ENCODE measurements around the gene ARHGDIG.

ARHGDIG gene

DNA sequence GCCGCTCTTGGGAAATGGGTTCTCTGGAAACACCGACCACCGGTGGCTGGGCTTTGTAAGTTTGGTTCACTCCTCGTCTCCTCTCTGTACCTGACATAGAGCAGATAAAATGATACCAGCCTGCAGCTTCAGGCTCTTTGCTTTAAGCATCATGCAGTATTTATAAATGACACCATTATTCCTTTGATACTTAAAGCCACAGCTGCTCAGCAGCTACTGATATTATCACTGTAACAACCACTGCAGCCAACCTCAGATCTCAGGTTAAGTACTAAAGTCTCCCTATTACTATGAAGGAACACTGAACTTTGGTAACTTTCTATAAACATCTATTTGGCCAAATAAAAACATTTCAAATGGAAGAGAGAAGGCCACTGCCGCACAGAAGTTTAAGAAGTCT is 37.2 kb downstream of the ARHGDIG start:
- H3F3A ChIP-seq (ENCODE audit: insufficient read depth), result no peaks in the 10 kb centered on the region
- no peaks in the 10 kb centered on the region for H3K27me3 ChIP-seq (ENCODE audit: low read length)
- H3K4me3 ChIP-seq (ENCODE audit: insufficient read depth, low read length, poor library complexity, severe bottlenecking), result no peak overlapping the region
- no peaks in the 10 kb centered on the region for H3K9me2 ChIP-seq (replicated peaks; ENCODE audit: insufficient read depth, low read length)
- H3K9me3 ChIP-seq (ENCODE audit: insufficient read depth, low read length), result no peaks in the 10 kb centered on the region
- no peak overlapping the region for H3K27ac ChIP-seq (ENCODE audit: low read depth, low read length)
- peaks cover 8% of the 10 kb centered on the region; the same call in 1 of the 2 replicates for H3K79me2 ChIP-seq (ENCODE audit: insufficient read depth, low read length)
- TF ChIP-seq EZH2phosphoT487 (conservative IDR thresholded peaks at IDR 0.05; ENCODE audit: low read length), result no peak
- TF ChIP-seq, protein P1, sequence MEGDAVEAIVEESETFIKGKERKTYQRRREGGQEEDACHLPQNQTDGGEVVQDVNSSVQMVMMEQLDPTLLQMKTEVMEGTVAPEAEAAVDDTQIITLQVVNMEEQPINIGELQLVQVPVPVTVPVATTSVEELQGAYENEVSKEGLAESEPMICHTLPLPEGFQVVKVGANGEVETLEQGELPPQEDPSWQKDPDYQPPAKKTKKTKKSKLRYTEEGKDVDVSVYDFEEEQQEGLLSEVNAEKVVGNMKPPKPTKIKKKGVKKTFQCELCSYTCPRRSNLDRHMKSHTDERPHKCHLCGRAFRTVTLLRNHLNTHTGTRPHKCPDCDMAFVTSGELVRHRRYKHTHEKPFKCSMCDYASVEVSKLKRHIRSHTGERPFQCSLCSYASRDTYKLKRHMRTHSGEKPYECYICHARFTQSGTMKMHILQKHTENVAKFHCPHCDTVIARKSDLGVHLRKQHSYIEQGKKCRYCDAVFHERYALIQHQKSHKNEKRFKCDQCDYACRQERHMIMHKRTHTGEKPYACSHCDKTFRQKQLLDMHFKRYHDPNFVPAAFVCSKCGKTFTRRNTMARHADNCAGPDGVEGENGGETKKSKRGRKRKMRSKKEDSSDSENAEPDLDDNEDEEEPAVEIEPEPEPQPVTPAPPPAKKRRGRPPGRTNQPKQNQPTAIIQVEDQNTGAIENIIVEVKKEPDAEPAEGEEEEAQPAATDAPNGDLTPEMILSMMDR (IDR thresholded peaks at IDR 0.05; ENCODE audit: insufficient read depth, low read length, poor library complexity, severe bottlenecking), result no peak
- no peak overlapping the region for H3K4me2 ChIP-seq (ENCODE audit: low read depth, low read length, poor library complexity, severe bottlenecking)
- no peaks in the 10 kb centered on the region for H4K20me1 ChIP-seq (ENCODE audit: low read depth, low read length)
- no peak overlapping the region for H2AFZ ChIP-seq (ENCODE audit: low read depth, low read length, severe bottlenecking)
- H3K9ac ChIP-seq (ENCODE audit: low read length), result no peak overlapping the region
- H3K36me3 ChIP-seq (ENCODE audit: low read length), result no peaks in the 10 kb centered on the region

DNA sequence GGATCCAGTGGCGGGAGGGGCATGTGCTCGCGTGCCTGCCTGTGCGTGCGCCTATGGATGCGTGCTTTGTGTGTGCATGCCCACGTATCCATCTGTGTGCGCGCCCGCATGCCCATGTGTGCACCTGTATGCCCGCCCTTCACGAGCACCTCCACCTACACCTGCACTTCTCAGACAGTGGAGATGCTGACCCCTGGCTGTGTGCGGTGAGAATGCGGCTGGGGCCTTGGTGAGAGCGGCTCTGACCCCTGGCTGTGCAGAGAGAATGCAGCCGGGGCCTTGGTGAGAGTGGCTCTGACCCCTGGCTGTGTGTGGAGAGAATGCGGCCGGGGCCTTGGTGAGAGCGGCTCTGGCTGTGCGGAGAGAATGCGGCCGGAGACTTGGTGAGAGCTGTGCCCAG is 38.2 kb downstream of the ARHGDIG start:
- Histone ChIP-seq H3K4me2 (ENCODE audit: low read depth, low read length, poor library complexity, severe bottlenecking) (no peak overlapping the region), H3K9me2 (replicated peaks; ENCODE audit: insufficient read depth, low read length) (no peaks in the 10 kb centered on the region)

DNA sequence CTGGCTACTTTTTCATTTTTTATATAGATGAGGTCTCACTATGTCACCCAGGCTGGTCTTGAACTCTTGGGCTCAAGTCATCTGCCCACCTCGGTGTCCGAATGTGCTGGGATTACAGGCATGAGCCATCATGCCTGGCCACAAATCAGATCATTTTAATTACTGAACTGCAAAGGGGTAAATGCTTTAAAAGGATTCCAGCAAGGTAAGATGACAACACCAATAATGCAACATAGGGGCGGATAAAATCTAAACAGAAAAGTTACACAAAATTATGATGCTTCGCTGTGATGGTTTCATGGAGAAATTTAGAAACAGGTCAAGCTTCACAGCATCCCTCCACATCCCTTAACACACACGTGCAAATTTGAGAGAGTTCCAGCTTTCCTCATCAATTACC is 39.8 kb downstream of the ARHGDIG start:
- no peaks in the 10 kb centered on the region for H3F3A ChIP-seq (ENCODE audit: insufficient read depth)
- no peak overlapping the region for H3K27ac ChIP-seq (ENCODE audit: low read depth, low read length)
- no peak overlapping the region for H3K4me2 ChIP-seq (ENCODE audit: low read depth, low read length, poor library complexity, severe bottlenecking)
- H2AFZ ChIP-seq (ENCODE audit: low read depth, low read length, severe bottlenecking), result no peak overlapping the region
- no peaks in the 10 kb centered on the region for H3K9me2 ChIP-seq (replicated peaks; ENCODE audit: insufficient read depth, low read length)
- peaks cover 12% of the 10 kb centered on the region for H3K79me2 ChIP-seq (ENCODE audit: insufficient read depth, low read length)
- H3K4me3 ChIP-seq (ENCODE audit: insufficient read depth, low read length, poor library complexity, severe bottlenecking), result no peak overlapping the region
- H3K9ac ChIP-seq (ENCODE audit: low read length), result no peak overlapping the region
- no peaks in the 10 kb centered on the region for H3K36me3 ChIP-seq (ENCODE audit: low read length)
- TF ChIP-seq, protein P1 (IDR thresholded peaks at IDR 0.05; ENCODE audit: insufficient read depth, low read length, poor library complexity, severe bottlenecking), result no peak
- no peak for TF ChIP-seq EZH2phosphoT487 (conservative IDR thresholded peaks at IDR 0.05; ENCODE audit: low read length)
- H3K27me3 ChIP-seq (ENCODE audit: low read length), result no peaks in the 10 kb centered on the region
- H4K20me1 ChIP-seq (ENCODE audit: low read depth, low read length), result no peaks in the 10 kb centered on the region
- no peaks in the 10 kb centered on the region for H3K9me3 ChIP-seq (ENCODE audit: insufficient read depth, low read length)

More for the DNA sequence above, 38.2 kb downstream of the ARHGDIG start:
- H3K4me3 ChIP-seq (ENCODE audit: insufficient read depth, low read length, poor library complexity, severe bottlenecking), result no peak overlapping the region
- no peaks in the 10 kb centered on the region for H3F3A ChIP-seq (ENCODE audit: insufficient read depth)
- peaks cover 8% of the 10 kb centered on the region; the same call in 1 of the 2 replicates for H3K79me2 ChIP-seq (ENCODE audit: insufficient read depth, low read length)
- H3K9ac ChIP-seq (ENCODE audit: low read length), result no peak overlapping the region
- H3K27ac ChIP-seq (ENCODE audit: low read depth, low read length), result no peak overlapping the region
- no peaks in the 10 kb centered on the region for H3K27me3 ChIP-seq (ENCODE audit: low read length)
- H2AFZ ChIP-seq (ENCODE audit: low read depth, low read length, severe bottlenecking), result no peak overlapping the region
- TF ChIP-seq, protein P1 (IDR thresholded peaks at IDR 0.05; ENCODE audit: insufficient read depth, low read length, poor library complexity, severe bottlenecking), result no peak
- TF ChIP-seq EZH2phosphoT487 (conservative IDR thresholded peaks at IDR 0.05; ENCODE audit: low read length), result no peak
- H3K36me3 ChIP-seq (ENCODE audit: low read length), result no peaks in the 10 kb centered on the region
- no peaks in the 10 kb centered on the region for H4K20me1 ChIP-seq (ENCODE audit: low read depth, low read length)
- H3K9me3 ChIP-seq (ENCODE audit: insufficient read depth, low read length), result no peaks in the 10 kb centered on the region

Measured in SU-DHL-6 (cell line).